Activated CD8-positive, alpha-beta memory T cell treated with anti-CD3 and anti-CD28 coated beads for 48 hours (primary cell): Measurements from ENCODE around the gene OR51G2.
"Not testable (repeated sequence)": the region's sequence is repeated elsewhere in the genome, so short reads cannot be mapped to it uniquely, and the experiment has no call there.

ENCODE experiments used
- DNase-seq, 3 experiments: peaks; one replicate each; pipeline ENCODE4 v3.0.0-alpha.2; 2020; ENCODE audit warnings: low read depth in 2 of 3, low spot score in 2 of 3

OR51G2 gene, protein sequence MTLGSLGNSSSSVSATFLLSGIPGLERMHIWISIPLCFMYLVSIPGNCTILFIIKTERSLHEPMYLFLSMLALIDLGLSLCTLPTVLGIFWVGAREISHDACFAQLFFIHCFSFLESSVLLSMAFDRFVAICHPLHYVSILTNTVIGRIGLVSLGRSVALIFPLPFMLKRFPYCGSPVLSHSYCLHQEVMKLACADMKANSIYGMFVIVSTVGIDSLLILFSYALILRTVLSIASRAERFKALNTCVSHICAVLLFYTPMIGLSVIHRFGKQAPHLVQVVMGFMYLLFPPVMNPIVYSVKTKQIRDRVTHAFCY

DNA sequence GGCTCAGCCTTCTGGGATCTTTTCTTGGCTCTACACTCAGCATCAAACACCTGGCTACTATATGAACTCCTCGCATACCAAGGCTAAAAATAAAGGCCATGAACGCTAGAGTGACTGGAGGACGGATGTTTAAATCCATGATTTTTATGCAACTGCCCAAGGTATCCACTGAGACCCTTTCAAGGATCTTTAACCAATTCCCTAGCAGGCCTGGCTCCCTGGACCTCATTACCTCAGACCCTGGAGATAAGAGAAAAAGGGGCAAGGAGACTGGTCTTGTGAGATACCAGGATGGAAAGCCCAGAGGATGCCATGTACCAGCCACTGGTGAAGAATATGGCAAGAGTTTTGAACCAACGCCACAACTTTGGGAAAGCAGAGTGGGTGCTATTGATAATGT is at the start of gene OR51G2:
Gene OR51G2 (minus strand): TSS at position 101 of the 400 bp plus-strand sequence. CDS start 3,687 bp downstream, outside the sequence.
- DNase-seq = no peak

DNA sequence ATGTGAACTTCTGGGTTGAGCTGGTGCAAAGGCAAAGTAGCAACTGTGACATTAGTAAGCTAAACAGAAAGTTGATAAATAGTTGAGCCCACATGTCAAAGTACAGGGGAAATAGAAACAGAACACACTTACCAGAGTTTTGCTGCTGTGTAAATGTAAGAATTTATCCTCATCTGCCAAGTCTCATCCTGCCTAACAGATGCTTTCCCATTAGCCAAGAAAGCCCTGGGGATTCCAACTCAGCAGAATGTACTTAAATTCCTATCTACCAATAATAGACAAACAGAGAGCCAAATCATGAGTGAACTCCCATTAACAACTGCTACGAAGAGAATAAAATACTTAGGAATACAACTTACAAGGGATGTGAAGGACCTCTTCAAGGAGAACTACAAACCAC is 43.7 kb upstream of the OR51G2 start:
- DNase-seq = no peak

DNA sequence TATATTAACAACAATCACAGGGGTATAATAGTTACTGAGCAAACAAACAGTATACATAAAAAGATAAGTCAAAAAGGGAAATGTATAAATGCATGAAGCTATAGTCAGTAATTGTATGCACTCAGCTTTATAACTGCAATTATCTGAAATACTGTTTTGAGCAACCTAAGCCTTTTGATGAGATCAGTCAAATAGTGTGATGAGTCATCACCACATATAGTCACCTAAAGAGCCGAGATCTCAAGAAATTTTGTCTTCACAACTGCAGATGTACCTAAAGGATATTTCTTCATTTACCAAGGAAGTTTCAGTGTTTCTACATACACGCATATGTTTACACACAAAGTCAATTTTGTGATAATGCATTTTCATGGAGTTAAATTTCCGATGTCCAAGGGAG is 41.7 kb upstream of the OR51G2 start:
- DNase-seq = no peak

DNA sequence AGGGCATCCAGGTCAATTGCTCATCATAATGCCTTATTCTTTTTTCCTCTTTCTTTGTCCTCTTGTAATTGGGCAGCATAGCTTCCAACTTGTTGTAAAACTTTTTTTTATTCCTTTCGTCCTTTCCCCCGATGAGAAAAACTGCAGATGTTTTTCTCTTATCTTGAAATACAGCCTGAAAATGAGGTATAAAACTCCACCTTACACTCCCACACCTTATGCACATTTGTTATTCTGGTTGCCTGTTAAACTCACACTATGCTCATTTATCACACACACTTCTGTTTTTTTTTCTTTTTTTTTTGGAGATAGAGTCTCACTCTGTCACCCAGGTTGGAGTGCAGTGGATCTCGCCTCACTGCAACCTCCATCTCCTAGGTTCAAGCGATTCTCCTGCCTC is 38.2 kb upstream of the OR51G2 start:
- no peak for DNase-seq

DNA sequence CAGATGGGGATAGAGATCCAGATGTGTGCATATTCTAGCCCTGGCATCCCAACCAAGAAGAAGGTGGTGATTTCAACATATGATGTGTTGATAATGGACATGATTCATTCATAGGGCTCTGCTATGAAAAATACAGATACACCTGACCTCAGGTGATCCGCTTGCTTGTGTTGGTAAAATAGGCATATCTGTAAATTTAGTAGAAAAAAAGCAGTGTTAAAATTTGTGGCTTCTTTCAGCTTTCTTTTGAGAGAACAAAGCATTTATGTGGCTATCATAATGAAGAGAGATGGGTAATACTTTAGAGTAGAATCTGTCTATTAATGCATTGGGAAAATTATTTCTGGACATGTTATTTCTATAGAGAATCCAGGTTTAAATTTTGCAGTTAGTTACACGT is 36.5 kb upstream of the OR51G2 start, which contains the start of gene OR51A2:
Gene OR51A2 (minus strand): TSS at position 101 of the 400 bp plus-strand sequence. CDS start 0 bp downstream, at position 101.
- DNase-seq = not testable (repeated sequence)

DNA sequence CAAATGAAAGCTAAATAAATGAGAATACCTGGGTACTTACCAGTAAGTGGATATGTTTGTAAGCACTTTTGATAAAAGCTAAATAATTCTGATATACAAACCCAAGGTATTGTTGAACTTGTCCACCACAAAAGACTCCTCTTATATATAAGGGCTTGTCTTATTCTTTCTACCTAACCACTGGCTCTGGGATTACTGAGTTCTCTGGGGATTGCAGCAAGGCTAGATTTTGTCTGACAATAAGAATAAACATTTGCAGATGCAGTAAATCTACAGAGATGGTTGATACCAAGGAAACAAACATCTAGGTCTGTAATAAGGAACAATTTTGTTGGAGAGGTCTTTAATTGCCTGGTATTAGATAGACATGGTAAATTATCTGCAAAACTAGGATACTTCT is 28.4 kb upstream of the OR51G2 start, which contains the start of gene OR51A4:
Gene OR51A4 (minus strand): TSS at position 101 of the 400 bp plus-strand sequence. CDS start 505 bp downstream, outside the sequence.
- DNase-seq = no peak

DNA sequence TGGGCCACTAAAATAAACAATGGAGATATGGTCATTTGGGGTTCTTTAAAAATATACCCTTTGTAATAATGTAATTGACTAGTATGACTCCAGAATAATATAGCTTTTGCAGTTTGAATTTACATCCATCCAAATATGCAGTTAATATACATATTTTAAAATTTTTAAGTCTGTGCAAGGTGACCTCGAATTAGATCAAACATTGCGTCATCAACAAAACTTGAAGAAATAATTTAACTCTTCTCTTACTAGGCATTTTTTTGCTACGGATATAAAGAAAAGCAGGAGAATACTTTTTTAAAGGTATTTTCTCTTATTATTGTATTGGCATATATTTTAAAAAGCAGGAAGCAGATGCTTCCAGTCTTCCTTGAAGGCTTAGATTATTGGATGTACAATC is 17.6 kb upstream of the OR51G2 start:
- no peak for DNase-seq

DNA sequence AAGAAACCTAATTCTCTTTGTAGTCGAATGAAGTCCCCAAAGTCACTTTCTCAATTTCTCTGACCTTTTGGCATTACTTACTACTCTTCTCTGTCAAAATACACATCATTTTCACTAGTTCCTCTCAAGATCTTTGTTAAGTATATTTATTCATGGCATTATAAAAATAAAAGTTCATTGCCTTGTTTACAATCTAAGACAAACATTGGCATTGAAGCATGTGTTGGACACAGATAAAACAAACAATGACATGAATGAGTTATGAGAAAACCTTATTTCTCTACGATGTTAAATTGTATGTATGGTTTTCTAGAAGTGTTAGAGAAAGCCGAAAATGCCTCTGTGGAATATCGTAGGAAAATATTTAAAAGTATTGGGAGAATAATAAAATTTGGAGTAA is 13.6 kb upstream of the OR51G2 start:
- no peak for DNase-seq

DNA sequence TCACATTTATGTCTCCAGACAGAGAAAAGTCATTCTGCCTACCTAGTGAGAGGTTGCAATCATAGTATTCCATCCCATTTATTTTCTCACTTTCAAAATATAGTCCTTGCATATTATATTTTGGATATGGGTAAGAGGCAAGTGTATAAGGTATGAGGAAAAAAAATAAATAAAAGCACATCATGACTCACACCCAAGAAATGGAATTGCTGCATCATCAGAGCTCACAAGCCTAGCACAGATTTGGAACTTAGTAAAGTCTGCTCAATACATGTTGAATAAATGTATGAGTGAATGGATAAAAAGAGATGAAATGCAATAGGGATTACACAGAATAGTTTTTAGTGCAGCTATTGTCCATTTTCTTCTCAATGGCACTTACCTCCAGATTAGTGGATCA is 7.5 kb upstream of the OR51G2 start:
- no peak for DNase-seq

DNA sequence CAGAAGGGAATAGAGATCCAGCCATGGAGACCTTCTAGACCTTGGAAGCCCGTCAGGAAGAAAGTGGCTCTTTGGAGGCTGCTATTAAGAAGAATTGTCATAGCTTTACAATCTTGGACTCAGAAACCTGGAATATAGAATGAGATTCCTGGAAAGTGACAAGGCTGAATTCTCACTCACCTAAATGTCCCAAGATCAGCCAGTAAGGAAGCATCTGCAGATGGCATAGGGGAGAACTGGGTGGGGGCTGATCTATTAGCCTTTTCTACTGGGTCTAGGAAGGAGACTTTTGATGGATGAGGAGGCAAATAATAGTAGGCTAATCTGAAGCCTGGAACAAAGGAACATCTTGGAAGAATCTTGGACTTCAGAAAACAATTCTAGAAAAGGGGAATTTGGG is 5.1 kb upstream of the OR51G2 start, which contains the start of gene OR51G1:
Gene OR51G1 (minus strand): TSS at position 101 of the 400 bp plus-strand sequence. CDS start 0 bp downstream, at position 101.
- no peak for DNase-seq

DNA sequence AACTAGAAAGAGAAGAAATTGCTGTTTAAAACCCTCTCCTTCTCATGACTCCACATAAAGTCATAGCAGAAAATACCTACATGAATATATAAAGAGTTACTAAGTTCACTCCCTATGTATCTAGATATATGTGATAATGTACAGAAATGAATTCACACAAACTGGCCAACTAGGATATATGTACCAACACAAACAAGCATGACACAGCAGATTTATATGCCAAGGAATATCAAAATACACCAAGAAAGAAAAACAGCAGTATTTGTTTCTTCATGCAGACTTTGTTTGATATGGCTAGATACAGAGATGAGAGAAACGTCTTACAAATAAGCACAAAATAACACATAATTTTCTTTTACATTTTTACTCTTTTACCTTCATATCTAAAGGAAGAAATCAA is 3.2 kb upstream of the OR51G2 start:
- DNase-seq = no peak

DNA sequence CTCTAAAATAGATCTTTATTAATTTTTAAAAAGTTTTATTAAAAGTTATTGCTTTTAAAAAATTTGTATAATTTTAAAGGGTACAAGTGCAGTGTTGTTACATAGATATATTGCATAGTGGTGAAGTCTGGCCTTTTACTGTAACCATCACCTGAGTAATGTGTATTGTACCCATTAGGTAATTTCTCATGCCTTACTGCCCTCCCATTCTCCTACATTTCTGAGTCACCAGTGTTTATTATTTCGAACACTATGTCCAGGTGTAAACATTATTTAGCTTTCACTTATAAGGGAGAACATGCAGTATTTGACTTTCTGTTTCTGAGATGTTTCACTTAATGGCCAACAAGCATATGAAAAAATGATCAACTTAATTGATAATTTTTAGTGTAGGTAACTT is 2.6 kb upstream of the OR51G2 start:
- no peak for DNase-seq

DNA sequence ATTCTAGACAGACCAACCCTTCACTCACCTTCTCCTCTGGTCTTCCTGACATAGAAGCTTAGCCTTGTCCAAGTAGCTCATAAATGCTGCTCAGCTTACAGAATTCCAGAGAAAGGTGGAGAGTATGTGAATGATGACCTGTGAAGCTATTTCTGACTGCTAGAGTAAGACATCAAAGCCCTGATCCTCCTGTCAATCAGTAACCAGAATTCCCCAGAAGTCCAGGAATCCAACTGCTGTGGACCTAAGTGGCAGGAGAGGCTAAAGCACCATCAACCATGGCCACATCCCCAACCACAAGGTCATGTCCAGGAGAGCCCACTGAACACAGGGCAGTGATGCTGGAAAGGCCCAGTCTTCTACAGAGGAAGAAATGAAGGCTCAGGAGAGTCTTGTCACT is 2.6 kb downstream of the OR51G2 start:
- no peak for DNase-seq

DNA sequence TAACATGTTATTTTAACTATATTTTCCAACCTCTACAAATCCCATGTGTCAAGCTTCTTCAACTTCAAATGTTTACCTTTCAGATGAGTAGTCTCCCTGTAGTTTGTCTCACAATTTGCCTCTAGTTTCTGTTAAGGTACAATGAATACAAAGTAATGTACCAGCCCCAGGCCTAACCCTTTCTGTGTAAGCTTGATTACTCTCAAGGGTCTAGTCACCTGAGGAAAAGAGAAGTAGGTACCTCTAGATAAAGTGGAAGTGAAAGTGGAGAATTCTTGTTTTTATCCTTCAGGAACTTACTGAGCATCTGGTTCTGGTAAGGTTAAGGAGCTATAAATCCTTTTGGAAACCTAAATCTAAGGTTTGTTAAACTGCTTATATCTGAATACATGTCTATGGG is 15.7 kb downstream of the OR51G2 start, which contains the start of gene OR51A7:
Gene OR51A7 (plus strand): TSS at position 300 of the 400 bp plus-strand sequence. CDS start 3,587 bp downstream, outside the sequence.
- DNase-seq = no peak

DNA sequence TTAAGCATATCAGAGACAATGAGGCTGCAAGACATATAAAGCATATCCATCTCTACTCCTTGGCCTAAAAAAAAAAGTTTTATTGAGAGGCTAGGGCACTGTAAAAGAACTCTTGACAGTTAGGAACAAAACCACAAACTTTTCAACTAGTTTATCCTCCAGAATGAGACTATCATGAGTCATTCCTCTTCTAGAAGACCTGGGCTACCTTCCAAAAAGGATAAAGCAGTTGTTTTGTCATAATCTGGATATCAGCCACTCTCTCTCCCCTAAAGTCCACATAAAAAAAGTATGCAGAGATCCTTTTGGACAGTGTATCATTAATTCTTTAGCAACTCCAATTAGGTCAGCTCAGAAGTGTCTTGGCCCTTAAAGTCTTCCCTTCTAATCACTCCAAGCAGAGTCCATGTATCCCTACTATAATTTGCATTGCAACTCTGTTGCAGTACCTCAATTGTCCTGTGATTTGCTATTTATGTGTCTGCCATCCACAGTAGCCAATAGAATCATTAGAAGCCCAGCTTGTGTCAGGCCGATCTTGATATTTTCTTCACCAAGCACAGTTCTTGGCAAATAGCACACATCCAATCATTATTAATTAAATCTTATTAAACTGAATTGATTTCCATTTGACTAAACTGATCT is 27.0 kb downstream of the OR51G2 start:
- no peak for DNase-seq

DNA sequence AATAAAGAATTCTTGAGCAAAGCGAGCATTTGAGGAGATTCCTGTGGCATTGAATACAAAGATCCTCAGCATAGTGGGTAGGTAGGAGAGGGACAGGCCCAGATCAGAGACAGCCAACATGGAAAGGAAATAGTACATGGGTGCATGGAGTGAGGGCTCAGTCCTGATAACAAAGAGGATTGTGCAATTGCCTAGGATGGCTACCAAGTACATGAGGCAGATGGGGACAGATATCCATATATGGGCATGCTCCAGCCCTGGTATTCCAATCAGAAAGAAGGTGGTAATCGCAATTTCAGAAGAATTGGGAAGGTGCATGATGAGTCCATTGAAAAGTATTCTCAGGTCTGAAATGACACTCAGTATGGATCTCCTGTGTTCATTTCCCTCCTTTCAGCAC is 28.9 kb downstream of the OR51G2 start:
- no peak for DNase-seq

DNA sequence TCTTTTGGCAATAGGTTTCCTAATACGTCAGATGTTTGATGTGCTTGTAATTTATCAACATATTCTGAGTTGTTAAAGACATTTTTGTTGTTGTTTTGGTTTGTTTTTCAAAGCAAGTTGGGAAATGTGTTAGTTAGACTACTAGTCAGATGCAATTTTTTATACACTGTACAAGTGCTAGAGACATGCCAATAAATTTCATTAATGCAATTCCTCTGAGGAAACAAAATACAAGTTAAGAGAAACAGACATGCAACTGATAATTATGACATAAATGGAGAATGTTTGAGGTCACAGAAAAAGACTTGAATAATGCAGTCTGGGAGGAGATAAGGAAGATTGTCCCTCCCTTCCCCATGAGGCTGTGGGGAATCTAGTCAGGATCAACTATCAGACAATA is 31.6 kb downstream of the OR51G2 start:
- DNase-seq = no peak

DNA sequence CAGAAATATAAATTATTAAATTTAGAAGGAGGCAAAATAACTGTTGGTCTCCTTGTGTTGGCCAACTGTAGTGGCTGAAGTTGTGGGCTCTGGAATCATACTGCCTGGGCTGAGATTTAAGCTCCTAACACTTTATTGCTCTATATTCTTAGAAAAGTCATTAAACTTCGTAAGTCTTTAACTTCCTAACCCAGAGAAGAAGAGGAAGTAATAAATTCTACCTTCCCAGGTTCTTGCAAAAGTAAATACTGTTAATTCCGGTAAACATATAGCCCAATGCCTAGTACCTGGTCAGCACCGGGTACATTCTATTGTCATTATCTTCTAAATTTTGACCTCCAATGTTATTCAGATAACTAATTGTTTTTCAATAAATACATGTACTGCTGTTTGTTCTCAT is 33.0 kb downstream of the OR51G2 start:
- no peak for DNase-seq

DNA sequence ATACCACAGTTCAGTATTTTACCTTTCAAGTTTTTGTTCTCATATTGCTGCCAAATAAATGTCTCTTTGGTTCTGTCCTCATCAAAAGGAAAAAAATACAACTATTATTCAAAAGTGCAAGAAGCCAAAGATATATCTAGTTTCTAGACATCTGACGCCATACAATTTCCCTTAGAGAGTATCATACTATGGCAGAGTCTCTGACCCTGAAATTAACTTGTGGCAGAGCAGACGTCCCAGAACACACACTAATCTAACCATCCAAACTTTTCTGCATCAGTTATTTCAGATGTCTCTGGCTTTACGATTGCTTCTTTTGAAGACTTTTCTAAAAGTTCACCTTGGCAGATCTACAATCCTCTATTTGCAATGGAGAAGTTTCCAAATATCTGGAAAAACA is 34.8 kb downstream of the OR51G2 start:
- DNase-seq = no peak

DNA sequence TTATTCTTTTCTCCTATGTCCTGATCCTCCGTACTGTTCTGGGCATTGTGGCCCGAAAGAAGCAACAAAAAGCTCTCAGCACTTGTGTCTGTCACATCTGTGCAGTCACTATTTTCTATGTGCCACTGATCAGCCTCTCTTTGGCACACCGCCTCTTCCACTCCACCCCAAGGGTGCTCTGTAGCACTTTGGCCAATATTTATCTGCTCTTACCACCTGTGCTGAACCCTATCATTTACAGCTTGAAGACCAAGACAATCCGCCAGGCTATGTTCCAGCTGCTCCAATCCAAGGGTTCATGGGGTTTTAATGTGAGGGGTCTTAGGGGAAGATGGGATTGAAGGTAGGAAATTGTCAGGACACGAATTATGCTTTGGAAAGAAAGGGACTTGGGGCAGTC is 36.6 kb downstream of the OR51G2 start:
- DNase-seq = no peak

DNA sequence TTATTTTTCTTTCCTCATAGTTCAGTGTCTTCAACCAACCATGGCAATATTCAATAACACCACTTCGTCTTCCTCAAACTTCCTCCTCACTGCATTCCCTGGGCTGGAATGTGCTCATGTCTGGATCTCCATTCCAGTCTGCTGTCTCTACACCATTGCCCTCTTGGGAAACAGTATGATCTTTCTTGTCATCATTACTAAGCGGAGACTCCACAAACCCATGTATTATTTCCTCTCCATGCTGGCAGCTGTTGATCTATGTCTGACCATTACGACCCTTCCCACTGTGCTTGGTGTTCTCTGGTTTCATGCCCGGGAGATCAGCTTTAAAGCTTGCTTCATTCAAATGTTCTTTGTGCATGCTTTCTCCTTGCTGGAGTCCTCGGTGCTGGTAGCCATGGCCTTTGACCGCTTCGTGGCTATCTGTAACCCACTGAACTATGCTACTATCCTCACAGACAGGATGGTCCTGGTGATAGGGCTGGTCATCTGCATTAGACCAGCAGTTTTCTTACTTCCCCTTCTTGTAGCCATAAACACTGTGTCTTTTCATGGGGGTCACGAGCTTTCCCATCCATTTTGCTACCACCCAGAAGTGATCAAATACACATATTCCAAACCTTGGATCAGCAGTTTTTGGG is 37.2 kb downstream of the OR51G2 start, which contains the start of gene OR51T1:
Gene OR51T1 (plus strand): TSS at position 41 of the 641 bp plus-strand sequence. CDS start 0 bp downstream, at position 41.
- no peak for DNase-seq

DNA sequence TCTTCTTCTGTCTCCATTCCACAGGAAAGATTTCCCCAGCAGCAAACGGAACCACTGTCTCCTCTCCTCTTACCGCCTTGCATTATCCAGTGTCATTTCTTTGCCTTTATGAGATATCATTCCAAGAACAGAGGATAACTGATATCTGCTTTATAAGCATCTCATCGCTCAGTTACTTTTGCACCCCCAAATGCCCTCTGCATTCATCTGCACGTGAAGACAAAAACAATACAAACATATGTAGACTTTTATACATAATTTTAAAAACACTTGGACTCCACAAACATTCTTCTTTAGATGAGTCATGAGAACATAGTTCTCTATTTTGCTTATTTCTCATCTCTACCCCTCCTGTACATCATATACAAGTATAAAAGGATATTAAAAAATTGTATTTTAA is 38.0 kb downstream of the OR51G2 start:
- DNase-seq = no peak
